Measurements from ENCODE around the gene URB1.
"Not testable (repeated sequence)": the region's sequence is repeated elsewhere in the genome, so short reads cannot be mapped to it uniquely, and the experiment has no call there.

The URB1 gene

DNA sequence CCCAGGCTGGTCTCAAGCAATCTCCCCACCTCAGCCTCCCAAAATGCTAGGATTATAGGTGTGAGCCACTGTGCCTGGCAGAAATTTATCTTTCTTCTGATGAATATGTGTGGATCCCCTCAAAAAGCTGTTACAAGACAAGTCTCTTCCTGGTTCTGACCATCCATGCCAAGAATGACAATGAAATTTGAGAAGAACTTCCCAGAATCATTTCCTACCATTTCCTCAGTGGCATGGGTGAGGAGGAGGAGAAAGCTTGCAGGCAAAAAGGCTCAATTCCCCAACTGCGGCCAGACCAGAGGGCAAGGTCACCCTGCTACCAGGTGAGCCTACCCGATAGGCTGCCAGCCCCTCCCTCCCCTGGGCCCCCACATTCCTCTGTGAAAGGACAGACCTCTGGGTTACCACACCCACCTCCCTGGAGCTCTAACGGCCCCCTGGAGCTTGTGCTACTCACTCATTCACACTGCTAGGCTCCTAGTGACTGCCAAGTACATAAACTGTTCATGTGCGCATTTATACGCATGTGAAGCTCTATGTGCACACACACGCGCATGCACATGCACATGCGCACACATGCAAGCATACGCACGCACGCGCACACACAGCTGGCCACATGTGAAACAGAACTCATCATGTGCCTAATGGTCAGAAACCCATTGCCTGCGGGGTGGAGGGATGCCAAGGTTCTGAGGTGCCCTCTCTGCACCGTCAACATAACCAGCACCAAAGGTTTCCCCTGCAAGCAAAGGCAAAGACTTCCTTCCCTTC, 77.1 kb downstream of the URB1 start:
- no peak for DNase-seq

DNA sequence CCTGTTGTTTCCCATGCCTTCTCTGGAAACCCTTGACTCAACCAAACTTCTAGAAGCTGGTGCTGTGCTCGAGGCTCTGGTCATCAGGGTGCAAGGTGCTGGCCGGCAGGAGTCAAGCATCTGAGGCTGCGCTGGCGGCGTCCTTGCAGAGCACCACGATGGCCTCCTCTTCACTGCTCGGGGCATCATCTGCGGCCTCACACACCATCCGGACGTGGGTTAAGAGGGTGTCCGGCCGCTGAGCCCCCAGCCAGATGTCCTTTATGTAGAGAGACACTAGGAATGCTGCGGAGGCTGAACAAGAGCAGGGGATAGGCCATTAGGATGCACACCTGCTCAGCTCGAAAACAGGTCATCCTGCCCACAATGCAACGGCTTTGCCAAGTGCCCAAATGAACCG, 78.0 kb downstream of the URB1 start:
- DNase-seq, result no peak

GRCh38 chr21:32312976-32313375, 79.8 kb downstream of the URB1 start:
- no peak for DNase-seq

- DNase-seq, result no peak
Observed at GRCh38 chr21:32312326-32312725, 80.5 kb downstream of the URB1 start.

DNA sequence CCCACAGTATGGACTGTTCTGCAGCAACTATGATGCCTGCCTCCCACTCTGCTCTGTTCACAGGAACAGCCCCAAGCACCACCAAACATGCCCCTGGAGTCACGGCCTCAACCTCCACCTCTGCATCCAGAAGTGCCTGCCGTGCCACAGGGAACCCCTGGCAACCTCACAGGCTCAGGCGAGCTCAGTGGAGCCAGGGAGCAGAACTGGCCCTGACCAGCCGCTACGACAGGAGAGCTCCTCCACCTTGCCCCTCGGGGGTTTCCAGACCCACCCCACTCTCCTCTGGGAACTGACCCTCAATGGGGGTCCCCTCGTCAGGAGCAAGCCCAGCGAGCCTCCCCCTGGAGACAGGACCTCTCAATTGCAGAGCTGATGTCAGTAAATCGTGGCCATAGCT, 81.2 kb downstream of the URB1 start:
- DNase-seq, result no peak

DNA sequence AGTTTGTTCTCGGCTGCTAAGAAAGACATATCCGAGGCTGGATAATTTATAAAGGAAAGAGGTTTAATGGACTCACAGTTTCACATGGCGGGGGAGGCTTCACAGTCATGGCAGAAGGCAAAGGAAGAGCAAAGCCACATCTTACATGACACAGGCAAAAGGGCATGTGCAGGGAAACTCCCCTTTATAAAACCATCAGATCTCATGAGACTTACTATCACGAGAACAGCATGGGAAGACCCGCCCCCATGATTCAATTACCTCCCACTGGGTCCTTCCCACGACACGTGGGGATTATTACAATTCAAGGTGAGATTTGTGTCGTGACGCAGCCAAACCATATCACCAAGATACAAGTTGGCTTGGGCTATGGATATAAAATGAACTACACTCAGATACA, 81.8 kb downstream of the URB1 start:
- DNase-seq, result not testable (repeated sequence)

GRCh38 chr21:32309906-32310460, 82.8 kb downstream of the URB1 start:
- DNase-seq, result no peak

DNA sequence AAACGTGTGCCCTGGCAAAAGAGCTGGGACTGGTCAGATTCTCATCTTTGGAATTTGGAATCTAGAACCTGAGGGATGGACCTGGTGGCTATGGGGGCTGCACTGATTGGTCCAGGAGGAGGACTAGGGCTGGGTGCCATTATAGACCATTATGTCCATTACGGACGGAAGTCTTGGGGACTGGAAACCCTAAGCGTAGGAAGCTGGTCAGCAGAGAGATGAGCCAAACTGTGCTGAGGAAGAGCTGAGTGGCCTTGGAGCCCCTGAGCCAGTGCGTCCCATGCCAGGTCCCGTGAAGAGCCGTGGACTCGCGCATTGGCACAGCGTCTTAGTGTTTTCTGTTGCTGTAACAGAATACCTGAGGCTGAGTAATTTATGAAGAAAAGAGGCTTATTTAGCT, 84.1 kb downstream of the URB1 start:
- DNase-seq, result no peak

DNA sequence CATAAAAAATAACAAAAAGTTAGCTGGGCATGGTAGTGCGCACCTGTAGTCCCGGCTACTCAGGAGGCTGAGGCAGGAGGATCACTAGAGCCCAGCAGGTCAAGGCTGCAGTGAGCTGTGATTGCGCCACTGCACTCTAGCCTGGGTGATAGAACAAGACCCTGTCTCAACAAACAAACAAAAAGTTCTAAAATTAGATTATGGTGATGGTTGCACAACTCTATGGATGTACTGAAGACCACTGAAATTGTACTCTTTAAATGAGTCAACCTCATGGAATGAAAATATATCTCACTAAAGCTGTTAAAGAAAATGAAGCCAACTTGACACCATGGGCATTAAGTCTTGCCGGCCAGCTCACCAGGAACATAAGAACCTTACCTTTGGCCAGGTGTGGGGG, 85.1 kb downstream of the URB1 start:
- DNase-seq, result no peak

GRCh38 chr21:32306021-32306780, 86.6 kb downstream of the URB1 start:
- DNase-seq, result no peak

- DNase-seq, result no peak
Observed at GRCh38 chr21:32304998-32305397, 87.8 kb downstream of the URB1 start.

DNA sequence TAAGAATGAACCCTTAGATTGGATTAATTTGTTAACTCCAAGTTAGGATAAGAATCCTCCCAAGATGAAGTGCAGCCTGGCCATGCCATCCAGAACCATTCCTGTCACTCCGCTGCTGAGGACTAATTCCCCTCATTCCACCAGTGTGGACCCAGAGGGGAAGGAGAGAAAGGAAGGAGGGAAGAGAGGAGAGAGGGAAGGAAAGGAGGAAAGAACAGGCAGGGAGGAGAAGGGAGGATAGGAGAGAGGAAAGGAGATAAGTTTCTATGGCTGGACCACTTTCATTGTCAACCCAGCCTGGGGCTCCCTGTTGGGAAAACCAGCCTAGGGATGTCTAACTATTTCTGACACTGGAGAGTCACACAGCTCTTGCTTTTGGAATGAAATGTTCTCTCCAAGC, 89.4 kb downstream of the URB1 start:
- DNase-seq, result no peak

- no peak for DNase-seq
Observed at GRCh38 chr21:32302560-32302959, 90.3 kb downstream of the URB1 start.

GRCh38 chr21:32301596-32301995, 91.2 kb downstream of the URB1 start:
- DNase-seq, result no peak

DNA sequence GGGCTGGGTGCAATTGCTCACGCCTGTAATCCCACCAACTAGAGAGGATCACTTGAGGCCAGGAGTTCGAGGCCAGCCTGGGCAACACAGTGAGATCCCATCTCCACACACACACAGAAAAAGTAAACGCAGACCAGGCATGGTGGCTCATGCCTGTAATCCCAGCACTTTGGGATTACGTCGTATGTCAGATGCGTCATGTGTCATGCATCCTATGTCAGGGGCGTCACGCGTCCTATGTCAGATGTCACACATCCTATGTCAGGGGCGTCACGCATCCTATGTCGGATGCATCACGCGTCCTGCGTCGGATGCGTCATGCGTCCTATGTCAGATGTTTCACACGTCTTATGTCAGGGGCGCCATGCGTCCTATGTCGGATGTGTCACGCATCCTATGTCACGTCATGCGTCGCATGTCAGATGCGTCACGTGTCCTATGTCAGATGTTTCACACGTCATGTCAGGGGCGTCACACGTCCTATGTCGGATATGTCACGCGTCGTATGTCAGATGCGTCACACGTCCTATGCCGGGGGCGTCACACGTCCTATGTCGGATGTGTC, 92.6 kb downstream of the URB1 start:
- DNase-seq, result no peak

GRCh38 chr21:32299695-32300094, 93.1 kb downstream of the URB1 start:
- DNase-seq, result no peak

GRCh38 chr21:32298658-32299081, 94.1 kb downstream of the URB1 start, which contains the start of gene MRAP:
TSS of gene MRAP (plus strand) at chr21:32298855. CDS start at chr21:32298972, 117 bp downstream.
- DNase-seq, result no peak

GRCh38 chr21:32298148-32298559, 94.7 kb downstream of the URB1 start:
- DNase-seq, result no peak

- DNase-seq, result no peak
Observed at GRCh38 chr21:32297449-32297848, 95.4 kb downstream of the URB1 start.

DNA sequence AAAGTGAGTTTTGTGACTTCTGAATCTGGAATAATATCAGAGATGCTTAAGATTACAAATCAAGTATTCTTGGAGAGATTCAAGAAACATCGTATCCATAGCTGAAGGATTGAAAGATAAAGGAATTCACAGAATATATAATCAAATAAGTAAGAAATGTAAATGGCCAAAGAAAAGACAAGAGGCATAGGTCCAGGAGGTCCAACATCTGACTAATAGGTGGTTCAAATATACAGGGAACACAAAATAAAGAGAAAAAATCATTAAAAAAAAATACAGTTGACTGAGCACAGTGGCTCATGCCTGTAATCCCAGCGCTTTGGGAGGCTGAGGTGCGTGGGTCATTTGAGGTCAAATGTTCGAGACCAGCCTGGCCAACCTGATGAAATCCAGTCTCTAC, 107.3 kb downstream of the URB1 start:
- DNase-seq, result no peak

DNA sequence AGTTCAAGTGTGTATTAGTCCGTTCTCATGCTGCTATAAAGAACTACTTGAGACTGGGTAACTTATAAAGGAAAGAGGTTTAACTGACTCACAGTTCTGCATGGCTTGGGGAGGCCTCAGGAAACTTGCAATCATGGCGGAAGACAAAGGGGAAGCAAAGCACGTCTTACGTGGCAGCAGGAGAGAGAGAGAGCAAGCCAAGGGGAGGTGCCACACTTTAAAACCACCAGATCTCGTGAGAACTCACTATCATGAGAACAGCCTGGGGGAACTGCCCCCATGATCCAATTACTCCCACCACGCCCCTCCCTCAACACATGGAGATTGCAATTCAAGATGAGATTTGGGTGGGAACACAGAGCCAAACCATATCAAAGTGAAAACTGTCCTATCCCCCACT, 109.8 kb downstream of the URB1 start:
- DNase-seq, result no peak

- no peak for DNase-seq
Observed at GRCh38 chr21:32281531-32281930, 111.3 kb downstream of the URB1 start.

- DNase-seq, result no peak
Observed at GRCh38 chr21:32279377-32279680, 113.5 kb downstream of the URB1 start.
